ENCODE data around the gene EPAS1.

The EPAS1 gene

DNA sequence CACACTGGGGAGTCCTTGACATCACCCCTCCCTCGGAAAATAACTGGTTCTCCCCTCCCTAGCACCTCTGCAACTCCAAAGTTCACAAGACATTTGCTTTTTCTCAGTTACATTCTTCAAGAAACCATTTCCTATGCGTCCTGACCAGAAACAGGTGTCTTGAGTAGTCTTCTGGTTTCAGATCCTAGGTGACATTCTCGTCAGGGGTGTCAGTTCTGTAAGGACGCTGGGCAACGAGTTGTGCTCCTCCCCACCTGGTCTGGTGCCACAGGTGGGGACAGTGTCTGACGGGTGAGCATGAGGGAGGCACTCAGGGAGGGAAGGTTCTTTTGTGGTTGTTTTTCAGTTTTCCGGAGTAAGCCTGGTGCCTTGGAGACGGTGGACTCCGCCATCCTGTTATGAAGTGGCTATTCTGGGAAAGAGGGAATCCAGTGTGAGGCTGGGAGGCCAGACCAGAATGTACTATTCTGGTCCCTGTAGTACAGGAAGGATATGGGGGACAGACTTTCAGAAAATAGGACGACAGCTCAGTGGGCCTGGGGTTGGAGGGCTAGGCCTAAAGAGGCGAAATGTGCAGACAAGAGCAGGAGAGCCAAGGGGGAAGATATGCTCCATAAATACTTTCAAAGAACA lies 50.6 kb downstream of the EPAS1 start:
- Mint-ChIP-seq H3K4me3 (no peak overlapping the region), H3K9me3 (no peaks in the 10 kb centered on the region), H3K27me3 (peaks cover 0 to 7% of the 10 kb centered on the region in 2 donors), H3K36me3 (ENCODE audit: insufficient read depth) (no peaks in the 10 kb centered on the region), H3K4me1 (ENCODE audit: low read depth in 2 of 2) (peaks cover 26 to 31% of the 10 kb centered on the region in 2 donors), H3K27ac (no peak overlapping the region)
- no peak for DNase-seq
- ATAC-seq (replicated peaks): no peak

DNA sequence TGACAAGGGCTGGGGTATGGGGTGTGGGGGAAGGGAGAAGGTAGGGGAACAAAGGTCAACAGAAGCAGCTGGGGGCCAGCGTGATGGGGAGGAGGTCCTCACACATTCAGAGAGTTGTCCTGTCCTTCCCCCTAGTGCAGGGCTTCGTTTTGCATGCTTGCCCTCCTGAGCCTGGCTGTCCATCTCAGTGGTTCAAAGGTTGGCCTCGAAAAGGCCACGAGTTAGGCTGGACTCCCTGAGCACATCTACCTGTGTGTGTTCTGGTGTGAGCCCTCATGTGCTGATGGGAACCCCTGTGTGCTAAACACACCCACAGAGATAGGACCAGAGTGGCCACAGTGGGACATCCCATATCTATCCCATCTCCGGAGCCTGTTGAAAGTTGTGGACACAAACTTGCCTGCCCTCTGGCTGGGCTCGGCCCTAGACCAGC lies 51.9 kb downstream of the EPAS1 start:
- Mint-ChIP-seq H3K4me1 (ENCODE audit: low read depth in 2 of 2) (peaks cover 27 to 35% of the 10 kb centered on the region in 2 donors), H3K27ac (peak overlapping the region; percentile 29 to 38)
- no peak for ATAC-seq (replicated peaks)

DNA sequence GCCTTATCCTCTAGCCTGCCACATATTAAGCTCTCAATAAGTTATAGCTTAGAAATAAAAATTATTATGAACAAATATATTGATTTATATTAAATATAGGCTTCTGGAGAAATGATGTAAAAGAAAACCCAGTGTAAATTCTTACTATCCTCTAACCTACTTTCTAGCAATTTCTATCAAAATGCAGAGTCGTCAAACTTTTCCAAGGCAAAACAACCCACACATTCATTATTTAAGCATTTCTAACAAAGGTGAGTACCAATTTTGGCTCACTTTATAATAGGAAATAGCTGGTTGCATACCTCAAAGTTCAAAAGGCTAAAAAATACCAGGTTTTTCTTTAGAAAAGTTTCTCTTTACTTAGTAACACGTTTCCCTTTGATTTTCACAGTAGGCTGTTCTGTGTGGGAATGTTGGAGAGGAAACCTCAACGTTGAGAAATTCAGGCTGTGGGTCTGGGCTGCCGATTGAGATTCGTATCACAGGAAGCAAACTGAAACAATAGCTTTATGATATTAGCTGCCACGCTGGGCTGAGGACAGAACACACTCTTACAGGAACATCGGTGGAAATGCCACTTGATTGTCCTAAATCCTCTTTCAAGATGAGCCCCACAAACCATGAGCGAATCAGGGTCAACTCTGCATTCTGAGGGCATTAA lies 53.0 kb downstream of the EPAS1 start:
- Mint-ChIP-seq H3K9me3 (no peaks in the 10 kb centered on the region), H3K4me1 (ENCODE audit: low read depth in 2 of 2) (peaks cover 29 to 35% of the 10 kb centered on the region in 2 donors), H3K4me3 (peak overlapping the region; percentile 80 to 83), H3K27me3 (no peaks in the 10 kb centered on the region), H3K36me3 (ENCODE audit: insufficient read depth) (no peaks in the 10 kb centered on the region), H3K27ac (peak overlapping the region in 1 of 2 donors; percentile 71)
- DNase-seq (no peak), ATAC-seq (replicated peaks) (no peak)

More for the DNA sequence above, 51.9 kb downstream of the EPAS1 start:
- Mint-ChIP-seq H3K36me3 (ENCODE audit: insufficient read depth) (no peaks in the 10 kb centered on the region), H3K27me3 (peaks cover 0 to 4% of the 10 kb centered on the region in 2 donors), H3K4me3 (no peak overlapping the region), H3K9me3 (no peaks in the 10 kb centered on the region)
- DNase-seq: no peak

DNA sequence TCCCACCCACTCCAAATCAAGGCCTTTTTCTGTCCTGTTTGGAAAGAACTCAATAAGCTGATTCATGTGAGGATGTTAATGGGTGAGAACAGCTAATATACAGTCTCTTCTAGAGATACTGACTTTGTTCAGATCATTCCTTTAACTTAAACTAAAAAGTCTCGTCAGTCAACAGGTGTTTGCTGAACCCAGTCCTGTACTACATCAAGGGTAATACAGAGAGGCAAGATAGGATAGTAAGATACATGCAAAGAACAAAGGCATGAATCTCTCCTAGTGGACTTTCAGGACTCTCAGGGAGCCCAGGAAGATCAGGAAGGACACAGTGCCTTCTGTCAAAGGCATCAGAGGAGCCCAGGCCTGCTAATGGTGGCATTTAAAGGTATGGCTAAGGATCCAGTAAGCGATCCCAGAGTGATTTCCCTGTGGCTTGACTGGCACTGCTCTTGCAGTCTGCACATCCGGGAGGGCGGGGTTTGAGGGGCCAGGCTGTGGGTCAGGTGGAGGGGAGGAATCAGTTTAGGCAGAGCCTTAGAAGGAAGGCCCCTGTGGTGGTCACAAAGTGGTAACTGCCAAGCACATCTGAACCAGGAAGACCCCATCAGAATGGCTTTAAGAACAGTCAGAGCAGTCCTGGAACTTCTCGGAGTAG lies 54.0 kb downstream of the EPAS1 start:
- DNase-seq (peak in 1 of 3 experiments; percentile 9), ATAC-seq (replicated peaks) (peak; percentile 56)
- Mint-ChIP-seq H3K36me3 (ENCODE audit: insufficient read depth) (no peaks in the 10 kb centered on the region), H3K27me3 (no peaks in the 10 kb centered on the region), H3K4me1 (ENCODE audit: low read depth in 2 of 2) (peaks cover 29 to 35% of the 10 kb centered on the region in 2 donors), H3K4me3 (peak overlapping the region; percentile 80 to 83), H3K9me3 (no peaks in the 10 kb centered on the region), H3K27ac (peak overlapping the region; percentile 71 to 89)

DNA sequence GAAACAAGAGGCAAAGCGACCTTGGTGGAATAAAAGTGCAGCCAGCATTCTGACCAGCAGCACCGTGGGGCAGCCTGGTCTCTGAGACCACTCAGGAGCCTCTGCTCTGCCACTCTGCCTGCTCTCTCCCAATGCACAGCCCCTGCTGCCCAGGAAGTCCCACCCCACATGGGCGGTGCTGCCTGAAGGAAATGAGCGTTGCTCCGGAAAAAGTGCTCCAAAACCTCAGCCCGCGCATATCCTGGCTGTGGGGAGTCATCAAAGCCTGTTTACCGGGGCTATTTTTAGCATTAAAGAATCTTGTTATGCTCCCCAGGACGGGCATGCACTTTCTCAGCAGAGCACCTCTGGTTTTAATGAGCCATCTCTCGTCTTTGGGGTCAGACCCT lies 54.5 kb downstream of the EPAS1 start:
- DNase-seq: peak; percentile 23 to 49 (median 28)
- peak overlapping the region; percentile 71 to 89 for H3K27ac Mint-ChIP-seq
- ATAC-seq (replicated peaks): peak; percentile 85
- no peaks in the 10 kb centered on the region for H3K9me3 Mint-ChIP-seq
- H3K4me3 Mint-ChIP-seq: peak overlapping the region; percentile 80 to 83
- no peaks in the 10 kb centered on the region for H3K36me3 Mint-ChIP-seq (ENCODE audit: insufficient read depth)
- H3K27me3 Mint-ChIP-seq: no peaks in the 10 kb centered on the region
- peaks cover 29 to 35% of the 10 kb centered on the region in 2 donors for H3K4me1 Mint-ChIP-seq (ENCODE audit: low read depth in 2 of 2)

DNA sequence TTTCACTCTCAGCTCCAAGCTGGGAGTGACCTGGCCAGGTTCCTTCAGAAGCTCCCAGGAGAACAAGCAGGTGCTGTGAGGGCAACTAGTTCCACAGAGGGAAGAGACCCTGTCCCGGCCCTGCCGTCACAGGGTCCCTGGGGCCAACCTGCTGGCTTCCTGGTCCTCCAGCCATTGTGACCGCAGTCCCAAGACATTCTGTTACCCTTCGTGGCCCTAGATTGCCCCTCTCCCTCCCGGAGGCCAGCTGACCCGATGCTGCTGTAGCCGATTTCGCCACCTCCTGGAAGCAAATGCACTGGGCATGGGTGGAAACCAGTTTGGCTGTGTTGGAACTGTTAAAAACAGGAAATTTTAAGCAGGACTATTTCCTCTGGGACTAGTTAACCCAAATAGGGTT lies 55.4 kb downstream of the EPAS1 start:
- Mint-ChIP-seq H3K36me3 (ENCODE audit: insufficient read depth) (peaks cover 3% of the 10 kb centered on the region), H3K4me3 (peak overlapping the region; percentile 80 to 83), H3K4me1 (ENCODE audit: low read depth in 2 of 2) (peaks cover 34 to 35% of the 10 kb centered on the region in 2 donors), H3K27ac (peak overlapping the region; percentile 71 to 89), H3K27me3 (no peaks in the 10 kb centered on the region), H3K9me3 (no peaks in the 10 kb centered on the region)
- DNase-seq (no peak), ATAC-seq (replicated peaks) (no peak)

DNA sequence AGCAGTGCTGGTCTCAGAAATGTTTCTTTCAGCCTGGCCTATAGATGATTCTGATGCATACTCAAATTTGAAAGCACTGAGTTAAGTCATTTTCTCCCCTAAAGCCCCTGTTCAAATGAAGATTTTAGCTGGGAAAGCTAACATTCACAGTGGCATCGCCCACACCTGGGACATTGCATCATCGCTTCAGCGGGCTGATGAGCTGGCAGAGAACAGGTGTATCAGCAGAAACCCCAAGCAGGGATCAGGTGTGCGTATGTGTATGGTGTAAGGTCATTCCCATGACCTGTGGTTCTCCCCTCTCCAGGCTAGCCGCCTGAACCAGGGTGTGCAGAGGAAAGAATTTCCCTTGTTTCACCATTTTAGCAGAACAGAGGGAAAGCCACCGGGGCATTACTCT lies 56.3 kb downstream of the EPAS1 start:
- Mint-ChIP-seq H3K4me1 (ENCODE audit: low read depth in 2 of 2) (peaks cover 28 to 33% of the 10 kb centered on the region in 2 donors), H3K27me3 (no peaks in the 10 kb centered on the region), H3K27ac (no peak overlapping the region), H3K36me3 (ENCODE audit: insufficient read depth) (peaks cover 3% of the 10 kb centered on the region), H3K4me3 (no peak overlapping the region), H3K9me3 (no peaks in the 10 kb centered on the region)
- ATAC-seq (replicated peaks) (no peak), DNase-seq (no peak)

DNA sequence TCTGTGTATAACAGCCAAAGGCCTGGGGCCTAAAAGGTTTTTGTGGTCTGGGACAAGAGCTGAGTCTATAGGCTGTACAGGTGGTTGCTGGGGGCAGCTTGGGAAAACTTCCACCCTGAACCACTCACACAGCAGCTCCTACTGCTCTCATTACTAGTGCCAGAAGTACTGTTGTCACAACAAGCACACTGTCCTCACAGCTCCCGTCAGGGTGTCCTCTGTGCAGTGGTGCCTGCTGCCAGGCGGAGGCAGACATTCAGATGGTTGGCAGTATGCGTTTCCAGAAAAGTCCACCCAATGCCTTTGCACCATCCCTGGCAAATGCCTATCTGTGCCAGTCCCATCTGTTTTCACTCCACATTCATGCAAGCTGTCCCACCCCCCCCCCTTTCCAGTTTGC lies 58.5 kb downstream of the EPAS1 start:
- no peak overlapping the region for H3K4me3 Mint-ChIP-seq
- H3K36me3 Mint-ChIP-seq (ENCODE audit: insufficient read depth): peaks cover 3% of the 10 kb centered on the region
- H3K27me3 Mint-ChIP-seq: no peaks in the 10 kb centered on the region
- no peak overlapping the region for H3K27ac Mint-ChIP-seq
- ATAC-seq (replicated peaks) (no peak), DNase-seq (no peak)
- no peaks in the 10 kb centered on the region for H3K9me3 Mint-ChIP-seq
- H3K4me1 Mint-ChIP-seq (ENCODE audit: low read depth in 2 of 2): peaks cover 21 to 27% of the 10 kb centered on the region in 2 donors

DNA sequence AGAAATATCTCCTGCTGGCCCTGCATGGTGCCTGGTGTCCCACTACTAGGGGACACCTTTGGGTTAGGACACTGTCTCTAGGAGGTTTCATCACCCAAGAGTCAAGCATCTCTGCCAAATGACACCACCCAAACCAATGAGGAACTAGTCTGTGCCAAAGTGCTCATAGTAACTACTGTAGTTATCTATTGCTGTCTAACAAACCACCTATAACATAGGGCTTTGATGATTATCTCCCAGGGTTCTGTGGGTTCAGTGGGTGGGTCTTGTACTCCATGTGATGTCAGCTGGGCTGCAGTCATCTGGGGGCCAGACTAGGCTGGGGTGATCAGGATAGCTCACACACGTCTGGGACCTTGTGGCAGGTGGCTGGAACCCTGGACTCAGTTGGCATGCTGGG lies 59.8 kb downstream of the EPAS1 start:
- Mint-ChIP-seq H3K27me3 (no peaks in the 10 kb centered on the region), H3K27ac (no peak overlapping the region), H3K4me1 (ENCODE audit: low read depth in 2 of 2) (peaks cover 14 to 19% of the 10 kb centered on the region in 2 donors), H3K9me3 (no peaks in the 10 kb centered on the region), H3K4me3 (no peak overlapping the region), H3K36me3 (ENCODE audit: insufficient read depth) (peaks cover 3% of the 10 kb centered on the region)
- DNase-seq (no peak), ATAC-seq (replicated peaks) (no peak)

DNA sequence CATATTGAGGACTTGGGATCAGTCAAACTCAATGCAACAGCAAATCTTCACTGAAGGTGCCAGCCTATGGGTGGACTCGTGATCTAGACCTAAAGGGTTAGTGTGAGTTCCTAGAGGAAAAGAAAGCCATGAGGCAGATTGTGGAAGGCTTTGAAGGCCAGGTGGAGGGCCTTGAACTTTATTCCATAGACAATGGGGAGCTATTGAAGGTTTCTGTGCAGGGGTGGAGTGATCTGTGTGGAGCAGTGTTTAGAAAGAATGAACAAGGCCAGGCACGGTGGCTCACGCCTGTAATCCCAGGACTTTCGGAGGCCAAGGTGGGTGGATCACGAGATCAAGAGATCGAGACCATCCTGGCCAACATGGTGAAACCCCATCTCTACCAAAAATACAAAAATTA lies 61.5 kb downstream of the EPAS1 start:
- H3K4me1 Mint-ChIP-seq (ENCODE audit: low read depth in 2 of 2): peaks cover 11 to 14% of the 10 kb centered on the region in 2 donors
- ATAC-seq (replicated peaks): no peak

DNA sequence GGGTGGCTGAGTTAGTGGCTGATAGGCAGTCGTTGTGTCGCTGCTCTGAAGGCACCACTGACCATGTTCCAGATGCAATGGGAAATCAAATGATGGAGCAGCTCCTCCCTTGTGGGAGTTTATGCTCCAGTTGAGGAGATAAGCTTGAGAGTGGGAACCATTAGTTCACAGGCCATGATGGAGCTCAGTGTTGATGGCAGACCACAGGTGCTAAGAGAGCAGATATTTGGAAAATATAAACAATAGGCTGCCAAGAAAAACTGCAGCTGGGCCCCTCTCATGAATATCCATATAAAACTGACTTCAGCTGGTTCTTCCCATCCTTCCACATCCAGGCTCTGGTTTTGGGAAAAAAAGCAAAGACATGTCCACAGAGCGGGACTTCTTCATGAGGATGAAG lies 63.1 kb downstream of the EPAS1 start:
- H3K4me3 Mint-ChIP-seq: no peak overlapping the region
- ATAC-seq (replicated peaks): no peak
- H3K4me1 Mint-ChIP-seq (ENCODE audit: low read depth in 2 of 2): peaks cover 12 to 21% of the 10 kb centered on the region in 2 donors
- H3K27me3 Mint-ChIP-seq: no peaks in the 10 kb centered on the region
- H3K36me3 Mint-ChIP-seq (ENCODE audit: insufficient read depth): peaks cover 3% of the 10 kb centered on the region
- no peak overlapping the region for H3K27ac Mint-ChIP-seq
- DNase-seq: no peak
- H3K9me3 Mint-ChIP-seq: no peaks in the 10 kb centered on the region

More for the DNA sequence above, 61.5 kb downstream of the EPAS1 start:
- Mint-ChIP-seq H3K9me3 (no peaks in the 10 kb centered on the region), H3K27me3 (no peaks in the 10 kb centered on the region), H3K27ac (no peak overlapping the region), H3K4me3 (no peak overlapping the region), H3K36me3 (ENCODE audit: insufficient read depth) (peaks cover 3% of the 10 kb centered on the region)
- DNase-seq: no peak

DNA sequence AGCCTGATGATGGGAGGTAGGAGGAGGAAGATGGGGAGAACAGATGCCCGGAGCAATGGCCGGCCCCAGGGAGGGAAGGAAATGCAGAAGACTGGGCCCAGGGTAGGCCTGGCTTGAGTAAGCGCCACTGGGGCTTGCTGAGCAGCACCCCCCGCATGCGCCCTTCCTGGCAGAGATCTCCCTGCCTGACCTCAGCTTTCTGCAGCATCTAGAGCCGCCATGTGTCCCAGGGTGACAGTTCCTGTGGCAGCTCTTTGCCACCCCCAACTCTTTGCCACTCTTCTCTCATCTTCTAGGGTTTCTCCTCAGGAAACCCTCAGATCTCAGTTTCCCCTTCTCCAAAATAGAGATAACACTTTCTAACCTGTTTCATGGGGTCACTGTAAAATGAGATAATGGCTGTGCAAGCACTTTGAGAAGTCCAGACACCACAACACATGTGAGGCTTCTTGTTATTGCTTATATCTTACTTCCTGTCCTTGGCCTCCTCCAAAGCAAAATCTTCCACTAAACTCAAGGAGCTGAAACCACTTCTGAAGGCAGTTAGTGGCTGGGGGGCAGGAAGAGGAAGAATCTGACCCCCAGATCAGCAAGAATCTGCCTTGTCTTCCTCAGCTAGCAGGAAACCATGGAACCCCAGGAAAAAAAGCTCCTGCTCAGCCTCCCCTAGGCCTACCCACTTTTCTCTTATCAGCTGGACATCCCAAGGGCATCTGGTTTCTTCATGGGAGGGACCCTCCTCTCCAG lies 64.9 kb downstream of the EPAS1 start:
- no peaks in the 10 kb centered on the region for H3K9me3 Mint-ChIP-seq
- no peak for DNase-seq
- H3K4me3 Mint-ChIP-seq: no peak overlapping the region
- H3K4me1 Mint-ChIP-seq (ENCODE audit: low read depth in 2 of 2): peaks cover 11 to 21% of the 10 kb centered on the region in 2 donors
- H3K36me3 Mint-ChIP-seq (ENCODE audit: insufficient read depth): peaks cover 3% of the 10 kb centered on the region
- no peaks in the 10 kb centered on the region for H3K27me3 Mint-ChIP-seq
- H3K27ac Mint-ChIP-seq: peak overlapping the region in 1 of 2 donors; percentile 35
- ATAC-seq (replicated peaks): no peak

DNA sequence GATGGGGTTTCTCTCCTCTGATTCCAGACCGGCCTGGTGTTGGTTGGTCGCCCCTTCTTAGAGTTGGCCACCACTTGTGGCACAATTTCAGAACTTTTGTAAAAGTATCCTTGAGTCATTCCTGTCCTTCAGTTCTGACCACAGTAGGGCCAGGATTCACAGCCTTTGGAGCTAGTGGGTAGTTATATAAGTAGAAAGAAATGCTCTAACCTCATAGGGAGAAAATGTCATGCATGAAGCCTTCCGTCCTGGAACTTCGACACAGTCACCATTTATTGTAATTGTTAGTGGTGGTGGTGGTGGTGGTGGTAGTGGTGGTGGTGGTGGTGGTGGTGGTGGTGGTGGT lies 65.4 kb downstream of the EPAS1 start:
- no peaks in the 10 kb centered on the region for H3K9me3 Mint-ChIP-seq
- H3K27me3 Mint-ChIP-seq: no peaks in the 10 kb centered on the region
- no peak overlapping the region for H3K27ac Mint-ChIP-seq
- no peak for DNase-seq
- H3K36me3 Mint-ChIP-seq (ENCODE audit: insufficient read depth): no peaks in the 10 kb centered on the region
- peaks cover 6 to 21% of the 10 kb centered on the region in 2 donors for H3K4me1 Mint-ChIP-seq (ENCODE audit: low read depth in 2 of 2)
- H3K4me3 Mint-ChIP-seq: no peak overlapping the region
- no peak for ATAC-seq (replicated peaks)

All from effector memory CD8-positive, alpha-beta T cell (primary cell).